T-cell (primary cell): ENCODE measurements around the gene IRX4. TPM values are rescaled to one million over a fixed set of nuclear protein-coding genes. Genes with fewer than 3 reads are reported as not detected.

ENCODE experiments used
- ATAC-seq, 4 experiments: fragments of 200-7000 bp in 3 of 4; fragments of 150-1000 bp in 1 of 4; cut with Tn5 transposase; replicated peaks in 1 of 4; 1 replicate in 3 of 4; 2 replicates in 1 of 4; pipeline ENCODE4 v1.10.0; 2021; ENCODE audit warnings: moderate library complexity in 3 of 4, mild to moderate bottlenecking in 2 of 4, moderate number of reproducible peaks in 1 of 4
- CTCF ChIA-PET, 2 donors: fragments of 300-600 bp; sonication (Branson Sonifier 250); formaldehyde crosslinking; loops; one replicate each; lab custom pipeline; 2022; ENCODE audit warnings: antibody characterized with exemption in 2 of 2; lab: Charles Lee
- POLR2A ChIA-PET, 2 donors: fragments of 300-600 bp; sonication (Branson Sonifier 250); formaldehyde crosslinking; loops; one replicate each; lab custom pipeline; 2022; ENCODE audit warnings: antibody characterized with exemption in 2 of 2; lab: Charles Lee
- DNase-seq, 35 experiments: peaks; one replicate each; pipeline versions ENCODE4 v3.0.0 to v3.0.0-alpha.2; 2013 to 2023
- H3K27ac ChIP-seq: one replicate; pipeline ENCODE4 v1.5.1; 2013; ENCODE audit warnings: low read length
- H3K27me3 ChIP-seq, 2 experiments: replicated peaks in 1 of 2; 1 replicate in 1 of 2; 2 replicates in 1 of 2; pipeline versions ENCODE4 v1.6.1 to v1.7.0; 2013; ENCODE audit warnings: low read length in 1 of 2, mixed read lengths in 1 of 2; ENCODE audit not compliant: control insufficient read depth in 2 of 2, insufficient read depth in 2 of 2; ENCODE audit errors: extremely low read depth in 1 of 2
- H3K36me3 ChIP-seq, 2 donors: 1 replicate in 1 of 2; 2 replicates in 1 of 2; pipeline versions ENCODE4 v1.6.1 to v1.7.0; 2013; ENCODE audit warnings: low read length in 1 of 2; ENCODE audit not compliant: control insufficient read depth in 2 of 2, insufficient read depth in 1 of 2; ENCODE audit errors: extremely low read depth in 1 of 2
- H3K4me1 ChIP-seq, 2 experiments: 1 replicate in 1 of 2; 2 replicates in 1 of 2; pipeline versions ENCODE4 v1.6.1 to v1.7.0; 2013; ENCODE audit warnings: low read length in 2 of 2, mixed read lengths in 1 of 2; ENCODE audit not compliant: insufficient read depth in 2 of 2, control insufficient read depth in 1 of 2; ENCODE audit errors: extremely low read depth in 1 of 2
- H3K4me3 ChIP-seq, 2 donors: 1 replicate in 1 of 2; 2 replicates in 1 of 2; pipeline versions ENCODE4 v1.5.1 to v1.7.0; 2013; ENCODE audit warnings: mild to moderate bottlenecking in 2 of 2, low read length in 1 of 2, moderate library complexity in 1 of 2; ENCODE audit not compliant: control insufficient read depth in 1 of 2; ENCODE audit errors: extremely low read depth in 1 of 2
- H3K9me3 ChIP-seq: 2 replicates; pipeline ENCODE4 v1.7.0; 2013
- H3K27ac Mint-ChIP-seq, 2 donors: one replicate each; pipeline ENCODE4 v1.8.0; 2020 to 2021; ENCODE audit warnings: mild to moderate bottlenecking in 2 of 2, mixed read lengths in 2 of 2
- H3K27me3 Mint-ChIP-seq, 2 donors: one replicate each; pipeline ENCODE4 v1.8.0; 2021 to 2022; ENCODE audit warnings: mixed read lengths in 2 of 2
- H3K36me3 Mint-ChIP-seq: one replicate; pipeline ENCODE4 v1.8.0; 2021; ENCODE audit warnings: mixed read lengths
- H3K4me1 Mint-ChIP-seq, 3 donors: one replicate each; pipeline ENCODE4 v1.8.0; 2020 to 2022; ENCODE audit warnings: mixed read lengths in 3 of 3, mild to moderate bottlenecking in 1 of 3
- H3K4me3 Mint-ChIP-seq, 3 donors: one replicate each; pipeline ENCODE4 v1.8.0; 2020 to 2022; ENCODE audit warnings: mild to moderate bottlenecking in 3 of 3, mixed read lengths in 3 of 3, moderate library complexity in 3 of 3
- H3K9me3 Mint-ChIP-seq, 3 donors: one replicate each; pipeline ENCODE4 v1.8.0; 2020 to 2022; ENCODE audit warnings: mixed read lengths in 3 of 3
- WGBS: methylation state at CpG from one replicate; pipeline ENCODE4 v1.1.5; 2013; ENCODE audit warnings: missing lambda C conversion rate; ENCODE audit not compliant: insufficient coverage; 5-methylcytosine and 5-hydroxymethylcytosine counted together
- total RNA-seq, 35 experiments: library from RNA in 6 of 35; stranded (reverse) in 6 of 35; fragments of 120-200 nt in 1 of 35; gene quantifications; one replicate each; pipeline versions ENCODE4 v1.2.1 to v1.2.4 and lab custom pipeline; 2013 to 2026

The IRX4 gene
- total RNA-seq (not detected), total RNA-seq (lab: John Stamatoyannopoulos, UW) (0 to 0.25 (median 0) reads per million in 29 experiments)
- total RNA-seq (2013) = not detected

GRCh38 chr5:1882337-1883119 lies at the start of gene IRX4:
Gene IRX4 (minus strand): TSS chr5:1882925. CDS start chr5:1882647, 278 bp downstream.
- ChIA-PET POLR2A (no interaction called here), CTCF (no interaction called here)
- Mint-ChIP-seq H3K4me3 (peak within 1 kb of the TSS in 2 of 3 donors; percentile 25 to 31), H3K27me3 (peaks cover 38 to 53% of the 10 kb centered on the region in 2 donors), H3K9me3 (no peaks in the 10 kb centered on the region), H3K27ac (no peak within 1 kb of the TSS), H3K36me3 (no peaks in the 10 kb centered on the region), H3K4me1 (peaks cover 7 to 16% (median 10%) of the 10 kb centered on the region in 3 donors)
- Histone ChIP-seq H3K9me3 (no peaks in the 10 kb centered on the region), H3K4me1 (peaks cover 0 to 9% of the 10 kb centered on the region in 2 experiments), H3K4me3 (no peak within 1 kb of the TSS), H3K27ac (no peak within 1 kb of the TSS), H3K27me3 (peaks cover 5 to 78% of the 10 kb centered on the region in 2 experiments), H3K36me3 (no peaks in the 10 kb centered on the region)
- WGBS = 6% methylated on average over 61 of the region's 83 CpGs
- ATAC-seq (no peak), DNase-seq (no peak)

GRCh38 chr5:1931604-1932231 lies 49.0 kb upstream of the IRX4 start:
- POLR2A ChIA-PET = no interaction called here
- Histone ChIP-seq H3K36me3 (no peaks in the 10 kb centered on the region), H3K27me3 (peaks cover 8 to 51% of the 10 kb centered on the region in 2 experiments), H3K4me3 (no peak overlapping the region), H3K27ac (no peak overlapping the region), H3K9me3 (no peaks in the 10 kb centered on the region), H3K4me1 (no peaks in the 10 kb centered on the region)
- Mint-ChIP-seq H3K27me3 (peaks cover 29 to 37% of the 10 kb centered on the region in 2 donors), H3K4me1 (peaks cover 0 to 2% (median 2%) of the 10 kb centered on the region in 3 donors), H3K27ac (no peak overlapping the region), H3K9me3 (no peaks in the 10 kb centered on the region), H3K4me3 (no peak overlapping the region), H3K36me3 (no peaks in the 10 kb centered on the region)
- WGBS = 2% methylated on average over 17 of the region's 27 CpGs
- DNase-seq (no peak), ATAC-seq (no peak)
- CTCF ChIA-PET = no interaction called here

- H3K36me3 Mint-ChIP-seq = no peaks in the 10 kb centered on the region
- Histone ChIP-seq H3K27ac (no peak overlapping the region), H3K4me3 (no peak overlapping the region), H3K27me3 (peaks cover 8 to 53% of the 10 kb centered on the region in 2 experiments), H3K4me1 (no peaks in the 10 kb centered on the region), H3K9me3 (no peaks in the 10 kb centered on the region), H3K36me3 (no peaks in the 10 kb centered on the region)
- no peak overlapping the region for H3K27ac Mint-ChIP-seq
- ChIA-PET CTCF (no interaction called here), POLR2A (no interaction called here)
- DNase-seq (no peak), ATAC-seq (no peak)
- WGBS = 5% methylated on average over 54 of the region's 66 CpGs
- no peak overlapping the region for H3K4me3 Mint-ChIP-seq
- no peaks in the 10 kb centered on the region for H3K9me3 Mint-ChIP-seq
- peaks cover 0 to 2% (median 2%) of the 10 kb centered on the region in 3 donors for H3K4me1 Mint-ChIP-seq
- H3K27me3 Mint-ChIP-seq = peaks cover 30 to 34% of the 10 kb centered on the region in 2 donors
Measured at GRCh38 chr5:1930880-1931603, 48.3 kb upstream of the IRX4 start.

- Mint-ChIP-seq H3K27ac (no peak overlapping the region), H3K27me3 (peaks cover 29 to 36% of the 10 kb centered on the region in 2 donors), H3K9me3 (no peaks in the 10 kb centered on the region), H3K4me3 (no peak overlapping the region), H3K36me3 (no peaks in the 10 kb centered on the region), H3K4me1 (peaks cover 0 to 2% (median 2%) of the 10 kb centered on the region in 3 donors)
- no peaks in the 10 kb centered on the region for H3K9me3 ChIP-seq
- H3K36me3 ChIP-seq = no peaks in the 10 kb centered on the region
- H3K4me1 ChIP-seq = no peaks in the 10 kb centered on the region
- DNase-seq (no peak), ATAC-seq (no peak)
- ChIA-PET POLR2A (no interaction called here), CTCF (no interaction called here)
- no peak overlapping the region for H3K27ac ChIP-seq
- H3K4me3 ChIP-seq = no peak overlapping the region
- H3K27me3 ChIP-seq = peaks cover 7 to 58% of the 10 kb centered on the region in 2 experiments
- 10% methylated on average over 18 of the region's 27 CpGs for WGBS
Measured at GRCh38 chr5:1930501-1930879, 47.8 kb upstream of the IRX4 start.

- ATAC-seq (no peak), DNase-seq (no peak)
- H3K4me3 ChIP-seq = no peak overlapping the region
- Mint-ChIP-seq H3K27ac (no peak overlapping the region), H3K27me3 (peaks cover 19 to 26% of the 10 kb centered on the region in 2 donors), H3K9me3 (no peaks in the 10 kb centered on the region), H3K36me3 (no peaks in the 10 kb centered on the region), H3K4me3 (no peak overlapping the region), H3K4me1 (peaks cover 0 to 2% (median 2%) of the 10 kb centered on the region in 3 donors)
- ChIA-PET CTCF (no interaction called here), POLR2A (no interaction called here)
- 83% methylated on average over 9 of the region's 9 CpGs for WGBS
- no peaks in the 10 kb centered on the region for H3K36me3 ChIP-seq
- H3K27me3 ChIP-seq = peaks cover 6 to 57% of the 10 kb centered on the region in 2 experiments
- H3K27ac ChIP-seq = no peak overlapping the region
- no peaks in the 10 kb centered on the region for H3K9me3 ChIP-seq
- no peaks in the 10 kb centered on the region for H3K4me1 ChIP-seq
Measured at GRCh38 chr5:1929108-1929991, 46.6 kb upstream of the IRX4 start.
